ENCODE results near the gene TMEM217. TPM values are rescaled to one million over a fixed set of nuclear protein-coding genes. Genes with fewer than 3 reads are reported as not detected.
"Not testable (repeated sequence)": the region's sequence is repeated elsewhere in the genome, so short reads cannot be mapped to it uniquely, and the experiment has no call there.

Gene TMEM217
- total RNA-seq = 0.26 and 0.38 TPM in 2 replicates

DNA sequence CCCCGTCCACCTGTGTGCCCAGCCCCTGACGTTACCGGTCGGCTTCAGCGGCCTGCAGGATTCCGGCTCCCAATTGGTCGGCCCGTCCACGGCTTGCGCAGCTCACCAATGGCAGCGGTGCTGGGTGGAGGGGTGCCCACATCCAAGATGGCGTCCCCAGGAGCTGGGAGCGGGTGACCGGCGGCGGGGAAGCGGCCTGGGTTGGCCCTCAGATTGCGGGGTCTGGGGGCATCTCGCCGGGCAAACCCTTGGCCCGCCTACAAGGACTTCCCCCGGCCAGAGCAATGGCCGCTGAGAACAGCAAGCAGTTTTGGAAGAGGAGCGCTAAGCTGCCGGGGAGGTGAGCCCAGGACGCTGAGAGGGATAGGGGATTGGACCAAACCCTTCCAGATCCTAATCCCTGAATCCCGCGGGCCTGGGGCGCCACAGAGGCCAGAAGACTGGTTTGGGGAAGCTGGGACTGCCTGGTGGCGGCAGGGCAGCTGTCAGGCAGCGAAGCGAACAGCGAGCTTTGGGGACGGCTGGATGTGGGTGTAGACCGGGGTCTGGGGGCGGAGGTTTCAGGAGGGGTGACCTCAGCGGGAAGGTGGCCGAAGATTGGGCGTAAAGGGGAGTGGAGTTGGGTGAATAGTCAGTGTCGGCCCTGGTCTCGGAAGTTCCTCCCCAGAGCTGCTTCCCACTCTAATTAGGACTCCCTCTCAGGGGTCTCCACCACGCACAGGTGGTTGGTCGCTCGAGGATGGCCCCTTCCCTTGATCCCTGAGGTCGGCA, at the start of gene TMEM217, which contains the start of gene TBC1D22B:
Gene TMEM217 (minus strand): TSS at position 511 of the 771 bp plus-strand sequence. CDS start 39,114 bp downstream, outside the sequence.
Gene TBC1D22B (plus strand): TSS at position 139 of the 771 bp plus-strand sequence. CDS start 146 bp downstream, at position 285.
- FAIRE-seq (no peak), DNase-seq (ENCODE audit: low read depth) (peak; percentile 95)
- TF ChIP-seq, protein P1, sequence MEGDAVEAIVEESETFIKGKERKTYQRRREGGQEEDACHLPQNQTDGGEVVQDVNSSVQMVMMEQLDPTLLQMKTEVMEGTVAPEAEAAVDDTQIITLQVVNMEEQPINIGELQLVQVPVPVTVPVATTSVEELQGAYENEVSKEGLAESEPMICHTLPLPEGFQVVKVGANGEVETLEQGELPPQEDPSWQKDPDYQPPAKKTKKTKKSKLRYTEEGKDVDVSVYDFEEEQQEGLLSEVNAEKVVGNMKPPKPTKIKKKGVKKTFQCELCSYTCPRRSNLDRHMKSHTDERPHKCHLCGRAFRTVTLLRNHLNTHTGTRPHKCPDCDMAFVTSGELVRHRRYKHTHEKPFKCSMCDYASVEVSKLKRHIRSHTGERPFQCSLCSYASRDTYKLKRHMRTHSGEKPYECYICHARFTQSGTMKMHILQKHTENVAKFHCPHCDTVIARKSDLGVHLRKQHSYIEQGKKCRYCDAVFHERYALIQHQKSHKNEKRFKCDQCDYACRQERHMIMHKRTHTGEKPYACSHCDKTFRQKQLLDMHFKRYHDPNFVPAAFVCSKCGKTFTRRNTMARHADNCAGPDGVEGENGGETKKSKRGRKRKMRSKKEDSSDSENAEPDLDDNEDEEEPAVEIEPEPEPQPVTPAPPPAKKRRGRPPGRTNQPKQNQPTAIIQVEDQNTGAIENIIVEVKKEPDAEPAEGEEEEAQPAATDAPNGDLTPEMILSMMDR (IDR thresholded peaks at IDR 0.05; ENCODE audit: insufficient read depth, low read length, severe bottlenecking) = no peak
- Histone ChIP-seq H3K36me3 (ENCODE audit: control insufficient read depth, insufficient read depth, low read length) (no peaks in the 10 kb centered on the region), H3K27me3 (ENCODE audit: control insufficient read depth, insufficient read depth, low read length) (no peaks in the 10 kb centered on the region), H3K4me3 (ENCODE audit: low read depth, low read length) (peak within 1 kb of the TSS; percentile 99)

DNA sequence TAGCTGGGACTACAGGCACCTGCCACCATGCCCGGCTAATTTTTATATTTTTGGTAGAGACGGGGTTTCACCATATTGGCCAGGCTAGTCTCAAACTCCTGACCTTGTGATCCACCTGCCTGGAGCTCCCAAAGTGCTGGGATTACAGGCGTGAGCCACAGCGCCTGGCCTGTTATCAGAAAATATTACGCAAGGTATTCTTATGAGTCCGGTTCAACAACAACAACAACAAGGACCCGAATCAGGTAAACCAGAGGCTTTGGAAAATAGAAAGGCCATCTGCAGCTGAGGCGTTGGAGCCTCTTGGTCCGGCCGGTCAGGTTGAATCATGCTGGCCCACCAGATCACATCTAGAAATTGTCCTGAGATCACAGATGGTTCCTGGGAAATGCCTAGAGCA, 49.5 kb upstream of the TMEM217 start:
- not testable (repeated sequence) for FAIRE-seq; H3K36me3 ChIP-seq (ENCODE audit: control insufficient read depth, insufficient read depth, low read length); DNase-seq (ENCODE audit: low read depth); H3K4me3 ChIP-seq (ENCODE audit: low read depth, low read length); H3K27me3 ChIP-seq (ENCODE audit: control insufficient read depth, insufficient read depth, low read length)

GRCh38 chr6:37306624-37307222, 48.8 kb upstream of the TMEM217 start:
- H3K4me3 ChIP-seq (ENCODE audit: low read depth, low read length) = no peak overlapping the region
- no peaks in the 10 kb centered on the region for H3K27me3 ChIP-seq (ENCODE audit: control insufficient read depth, insufficient read depth, low read length)
- FAIRE-seq (no peak), DNase-seq (ENCODE audit: low read depth) (no peak)
- peaks cover 4% of the 10 kb centered on the region for H3K36me3 ChIP-seq (ENCODE audit: control insufficient read depth, insufficient read depth, low read length)
- TF ChIP-seq, protein P1 (IDR thresholded peaks at IDR 0.05; ENCODE audit: insufficient read depth, low read length, severe bottlenecking) = no peak

- H3K27me3 ChIP-seq (ENCODE audit: control insufficient read depth, insufficient read depth, low read length) = no peaks in the 10 kb centered on the region
- peaks cover 4% of the 10 kb centered on the region for H3K36me3 ChIP-seq (ENCODE audit: control insufficient read depth, insufficient read depth, low read length)
- TF ChIP-seq, protein P1 (IDR thresholded peaks at IDR 0.05; ENCODE audit: insufficient read depth, low read length, severe bottlenecking) = no peak
- DNase-seq (ENCODE audit: low read depth) (peak; percentile 65), FAIRE-seq (no peak)
- no peak overlapping the region for H3K4me3 ChIP-seq (ENCODE audit: low read depth, low read length)
Observed at GRCh38 chr6:37305841-37306425, 48.0 kb upstream of the TMEM217 start.

- Histone ChIP-seq H3K4me3 (ENCODE audit: low read depth, low read length) (no peak overlapping the region), H3K27me3 (ENCODE audit: control insufficient read depth, insufficient read depth, low read length) (no peaks in the 10 kb centered on the region), H3K36me3 (ENCODE audit: control insufficient read depth, insufficient read depth, low read length) (peaks cover 5% of the 10 kb centered on the region)
- DNase-seq (ENCODE audit: low read depth) (no peak), FAIRE-seq (no peak)
- TF ChIP-seq, protein P1 (IDR thresholded peaks at IDR 0.05; ENCODE audit: insufficient read depth, low read length, severe bottlenecking) = no peak
Observed at GRCh38 chr6:37304766-37305165, 46.8 kb upstream of the TMEM217 start.

DNA sequence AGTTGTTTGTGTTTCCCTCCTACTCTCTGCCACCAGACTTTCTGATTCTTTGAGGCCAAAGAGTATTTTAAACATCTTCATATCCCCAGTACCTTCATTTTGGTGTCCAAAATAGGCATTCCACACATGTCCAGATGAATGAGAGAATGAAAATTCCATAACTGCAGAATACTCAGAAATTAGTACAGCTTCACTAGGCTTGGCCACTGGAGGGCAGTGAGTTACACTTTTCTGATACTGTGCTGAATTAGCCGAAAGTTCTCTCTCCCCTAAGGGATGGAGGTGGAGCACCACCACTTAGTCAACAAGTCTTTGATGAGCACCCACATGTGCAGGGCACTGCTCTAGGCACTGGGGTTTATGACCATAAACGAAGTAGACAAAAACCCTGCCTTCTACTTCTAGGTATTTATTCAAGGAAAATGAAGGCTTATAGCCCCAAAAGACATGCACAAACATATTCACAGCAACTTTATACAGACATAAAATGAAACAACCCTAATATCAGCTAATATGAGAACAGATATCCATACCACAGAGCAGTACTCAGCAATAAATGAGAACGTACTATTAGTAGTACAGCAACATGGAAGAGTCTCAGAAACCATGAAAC, 46.1 kb upstream of the TMEM217 start:
- DNase-seq (ENCODE audit: low read depth) (peak; percentile 59), FAIRE-seq (no peak)
- H3K36me3 ChIP-seq (ENCODE audit: control insufficient read depth, insufficient read depth, low read length) = peaks cover 5% of the 10 kb centered on the region
- H3K27me3 ChIP-seq (ENCODE audit: control insufficient read depth, insufficient read depth, low read length) = no peaks in the 10 kb centered on the region
- TF ChIP-seq, protein P1 (IDR thresholded peaks at IDR 0.05; ENCODE audit: insufficient read depth, low read length, severe bottlenecking) = peak; percentile 62
- no peak overlapping the region for H3K4me3 ChIP-seq (ENCODE audit: low read depth, low read length)

All from bronchial epithelial cell (primary cell).